K562 (cell line): ENCODE measurements around the gene ELF2. TPM values are rescaled to one million over a fixed set of nuclear protein-coding genes. Genes with fewer than 3 reads are reported as not detected.

Source experiments
- BMI1 ChIP-seq: fragments of 150-350 bp; IDR thresholded peaks from 2 replicates; pipeline ENCODE4 v1.6.1; 2014; ENCODE audit warnings: low read length
- CBFA2T3 ChIP-seq: fragments of 450-650 bp; IDR thresholded peaks from 2 replicates; pipeline ENCODE4 v1.6.1; 2017
- CSDE1 ChIP-seq, 2 experiments: fragments of 450-650 bp; IDR thresholded peaks; 2 replicates each; pipeline ENCODE4 v1.6.1; 2016; ENCODE audit warnings: mild to moderate bottlenecking in 1 of 2
- LEF1 ChIP-seq: fragments of 450-650 bp; IDR thresholded peaks from 2 replicates; pipeline ENCODE4 v1.6.1; 2016; ENCODE audit warnings: mild to moderate bottlenecking
- MEIS2 ChIP-seq: fragments of 450-650 bp; IDR thresholded peaks from 2 replicates; pipeline ENCODE4 v1.6.1; 2014; ENCODE audit warnings: mild to moderate bottlenecking; ENCODE audit not compliant: partially characterized antibody
- MIER1 ChIP-seq: fragments of 450-650 bp; IDR thresholded peaks from 2 replicates; pipeline ENCODE4 v1.6.1; 2016; ENCODE audit warnings: antibody characterized with exemption, mild to moderate bottlenecking, low read depth
- MTA3 ChIP-seq: fragments of 450-650 bp; formaldehyde crosslinking; IDR thresholded peaks from 2 replicates; pipeline ENCODE4 v1.6.1; 2017; ENCODE audit warnings: mild to moderate bottlenecking, borderline replicate concordance
- MTF1 ChIP-seq: fragments of 250-450 bp; sonication (Bioruptor Pico); IDR thresholded peaks from 2 replicates; pipeline ENCODE4 v1.9.0; 2021; ENCODE audit warnings: moderate library complexity, mild to moderate bottlenecking, inconsistent platforms, borderline replicate concordance
- NONO ChIP-seq, 2 experiments: fragments of 200-400 bp in 1 of 2; fragments of 450-650 bp in 1 of 2; formaldehyde crosslinking in 1 of 2; IDR thresholded peaks; 2 replicates each; pipeline ENCODE4 v1.6.1; 2017; ENCODE audit warnings: low read depth in 2 of 2, mild to moderate bottlenecking in 2 of 2, moderate library complexity in 2 of 2, low read length in 1 of 2
- NR3C1 ChIP-seq: sonication (generic); formaldehyde crosslinking; IDR thresholded peaks from 2 replicates; pipeline ENCODE4 v1.8.1; 2022; ENCODE audit warnings: missing genetic modification reagents
- POLR2B ChIP-seq: fragments of 450-650 bp; IDR thresholded peaks from 2 replicates; pipeline ENCODE4 v1.6.1; 2018; ENCODE audit warnings: low read depth; ENCODE audit not compliant: partially characterized antibody
- POLR2G ChIP-seq: fragments of 200-400 bp; formaldehyde crosslinking; IDR thresholded peaks from 2 replicates; pipeline ENCODE4 v1.6.1; 2017; ENCODE audit warnings: low read depth, mild to moderate bottlenecking, antibody characterized with exemption, low read length, moderate library complexity
- PYGO2 ChIP-seq: fragments of 450-650 bp; IDR thresholded peaks from 2 replicates; pipeline ENCODE4 v1.6.1; 2016; ENCODE audit warnings: mild to moderate bottlenecking, missing genetic modification characterization, moderate library complexity, missing compliant biosample characterization
- RBFOX2 ChIP-seq: fragments of 200-400 bp; formaldehyde crosslinking; IDR thresholded peaks from 2 replicates; pipeline ENCODE4 v1.6.1; 2017; ENCODE audit warnings: low read depth, mild to moderate bottlenecking, low read length, moderate library complexity
- RBM14 ChIP-seq: fragments of 200-400 bp; formaldehyde crosslinking; IDR thresholded peaks from 2 replicates; pipeline ENCODE4 v1.6.1; 2018; ENCODE audit warnings: low read depth, mild to moderate bottlenecking, low read length, moderate library complexity, borderline replicate concordance; ENCODE audit not compliant: insufficient read depth
- RBM15 ChIP-seq: fragments of 200-400 bp; formaldehyde crosslinking; IDR thresholded peaks from 2 replicates; pipeline ENCODE4 v1.6.1; 2018; ENCODE audit warnings: mild to moderate bottlenecking, low read length, moderate library complexity; ENCODE audit not compliant: insufficient read depth
- RBM22 ChIP-seq: fragments of 200-400 bp; formaldehyde crosslinking; IDR thresholded peaks from 2 replicates; pipeline ENCODE4 v1.6.1; 2018; ENCODE audit warnings: low read length, low read depth; ENCODE audit not compliant: poor library complexity, severe bottlenecking
- RERE ChIP-seq: sonication (generic); formaldehyde crosslinking; IDR thresholded peaks from 2 replicates; pipeline ENCODE4 v1.8.0; 2023; ENCODE audit warnings: missing genetic modification reagents, mild to moderate bottlenecking, borderline replicate concordance
- SMAD1 ChIP-seq: fragments of 150-350 bp; IDR thresholded peaks from 2 replicates; pipeline ENCODE4 v1.6.1; 2014; ENCODE audit warnings: low read length, low read depth; ENCODE audit not compliant: partially characterized antibody
- TRIM24 ChIP-seq, 2 experiments: fragments of 450-650 bp; IDR thresholded peaks; 2 replicates each; pipeline ENCODE4 v1.6.1; 2016
- ZBTB26 ChIP-seq: fragments of 450-650 bp; formaldehyde crosslinking; IDR thresholded peaks from 2 replicates; pipeline ENCODE4 v1.4.0; 2022; ENCODE audit warnings: missing genetic modification characterization
- ZFX ChIP-seq: sonication (generic); formaldehyde crosslinking; IDR thresholded peaks from 2 replicates; pipeline ENCODE4 v1.8.0; 2022; ENCODE audit warnings: mild to moderate bottlenecking, missing genetic modification reagents, moderate library complexity
- ZKSCAN3 ChIP-seq: fragments of 250-450 bp; sonication (Bioruptor Pico); IDR thresholded peaks from 2 replicates; pipeline ENCODE4 v1.4.0; 2020
- polyA plus RNA-seq, 8 experiments: library from polyadenylated mRNA; depleted of rRNA in 4 of 8; stranded (reverse) in 5 of 8; unstranded in 3 of 8; fragments of >200 nt; fragmentation: Nextera tagmentation in 2 of 8; fragmentation: Illumina TruSeq in 1 of 8; extraction: Ambion mirVana in 2 of 8; extraction: Trizol in 1 of 8; gene quantifications; 2 replicates each; pipeline versions ENCODE4 v1.2.1 to v1.2.3, GENCODE V29; 2011 to 2014; ENCODE audit warnings: inconsistent platforms in 1 of 8, missing spikeins in 1 of 8
- total RNA-seq, 7 experiments: library from RNA; depleted of rRNA in 6 of 7; stranded (reverse); fragments of >200 nt in 6 of 7; fragmentation: Illumina TruSeq in 2 of 7; extraction: Trizol in 2 of 7; gene quantifications; 2 replicates each; pipeline versions ENCODE4 v1.2.1 to v1.2.3, GENCODE V29; 2011 to 2021; ENCODE audit warnings: low replicate concordance in 1 of 7

ELF2 gene
- total and polyA plus RNA-seq, 9 of the 15 experiments (the other 6 are each of a cell fraction or from before 2014, with no cell fraction given): 9.4 to 58.7 (median 41.6) TPM

- TF ChIP-seq NONO (IDR thresholded peaks at IDR 0.05; ENCODE audit: low read depth in 2 of 2, low read length in 1 of 2): peak in 1 of 2 experiments; percentile 50; a peak in 1 of 4 replicates
- no peak for TF ChIP-seq MIER1
- TF ChIP-seq PYGO2 (tag): no peak
- no peak for TF ChIP-seq MEIS2
- peak; percentile 58; the same call in 1 of the 2 replicates for TF ChIP-seq MTA3
- TF ChIP-seq CBFA2T3: peak; percentile 42
- no peak for TF ChIP-seq ZBTB26 (CRISPR knock-in tag)
- TF ChIP-seq CSDE1 (IDR thresholded peaks at IDR 0.05): no peak
- TF ChIP-seq ZFX (CRISPR knock-in tag): peak; percentile 89; the same call in 1 of the 2 replicates
- no peak for TF ChIP-seq BMI1
- no peak for TF ChIP-seq SMAD1
- peak; percentile 55 for TF ChIP-seq LEF1
- TF ChIP-seq RBM15: no peak
- no peak for TF ChIP-seq RBM14
- TF ChIP-seq POLR2B: peak; percentile 61
- no peak for TF ChIP-seq MTF1 (CRISPR knock-in tag)
- peak; percentile 74; the same call in 1 of the 2 replicates for TF ChIP-seq RERE
- TF ChIP-seq NR3C1 (CRISPR knock-in tag): peak; percentile 45; the same call in 1 of the 2 replicates
- TF ChIP-seq RBM22: peak; percentile 10
- no peak; a peak in 1 of 4 replicates for TF ChIP-seq TRIM24 (IDR thresholded peaks at IDR 0.05)
- TF ChIP-seq POLR2G: peak; percentile 87
- no peak for TF ChIP-seq ZKSCAN3 (CRISPR knock-in tag)
- peak; percentile 86 for TF ChIP-seq RBFOX2
Observed at GRCh38 chr4:139176302-139177048, 543 bp downstream of the ELF2 start (continued).
